Erythroblast (primary cell): ENCODE results near the gene FAM90A26.
"Not testable (repeated sequence)": the region's sequence is repeated elsewhere in the genome, so short reads cannot be mapped to it uniquely, and the experiment has no call there.

Source experiments
- GATA1 ChIP-seq: IDR thresholded peaks from 2 replicates; pipeline ENCODE4 v1.6.1; 2011; ENCODE audit warnings: low read depth, mild to moderate bottlenecking, control low read depth, low read length, moderate library complexity
- POLR2A ChIP-seq: IDR thresholded peaks from 2 replicates; pipeline ENCODE4 v1.6.1; 2011; ENCODE audit warnings: mild to moderate bottlenecking, low read length

- TF ChIP-seq POLR2A, GATA1: not testable (repeated sequence)
Observed at GRCh38 chr4:9134011-9134410, 36.2 kb upstream of the FAM90A26 start.
